OCI-LY7 (cell line): ENCODE data around the gene NIM1K. TPM values are rescaled to one million over a fixed set of nuclear protein-coding genes. Genes with fewer than 3 reads are reported as not detected.

ENCODE experiments used
- BruUV-seq: library from RNA; stranded (reverse); fragments of 400-500 nt; replicated peaks from 2 replicates; lab custom pipeline; 2021; lab: Mats Ljungman, UMichigan
- CTCF ChIA-PET: fragments of 300-600 bp; sonication (Branson Sonifier 250); formaldehyde crosslinking; loops from one replicate; lab custom pipeline; 2022; ENCODE audit warnings: antibody characterized with exemption; ENCODE audit not compliant: unreplicated experiment; lab: Charles Lee
- POLR2A ChIA-PET: fragments of 300-600 bp; sonication (Branson Sonifier 250); formaldehyde crosslinking; loops from one replicate; lab custom pipeline; 2022; ENCODE audit warnings: antibody characterized with exemption; lab: Charles Lee
- DNase-seq: peaks from one replicate; pipeline ENCODE4 v3.0.0-alpha.2; 2015; ENCODE audit warnings: low spot score
- H2AFZ ChIP-seq: fragments of 200-600 bp; sonication (generic), shearing (Covaris generic); 2 replicates; pipeline ENCODE4 v1.6.1; 2014; ENCODE audit warnings: mild to moderate bottlenecking, antibody characterized with exemption, low read length, moderate library complexity
- H3K27ac ChIP-seq: fragments of 200-600 bp; sonication (generic); 2 replicates; pipeline ENCODE4 v1.5.1; 2014; ENCODE audit warnings: mixed run types, low read depth, mild to moderate bottlenecking, moderate library complexity, low read length, inconsistent platforms; ENCODE audit not compliant: poor library complexity, severe bottlenecking
- H3K36me3 ChIP-seq: fragments of 200-600 bp; sonication (generic); 2 replicates; pipeline ENCODE4 v1.6.1; 2014; ENCODE audit warnings: mild to moderate bottlenecking, antibody characterized with exemption, low read length, moderate library complexity, mixed read lengths; ENCODE audit not compliant: insufficient read depth
- H3K4me1 ChIP-seq: fragments of 200-600 bp; sonication (generic); 2 replicates; pipeline ENCODE4 v1.5.1; 2014; ENCODE audit warnings: mild to moderate bottlenecking, low read length; ENCODE audit not compliant: insufficient read depth, poor library complexity, severe bottlenecking
- H3K4me2 ChIP-seq: fragments of 200-600 bp; sonication (generic); 2 replicates; pipeline ENCODE4 v1.6.1; 2014; ENCODE audit warnings: mild to moderate bottlenecking, low read length
- H3K4me3 ChIP-seq: fragments of 200-600 bp; sonication (generic); 2 replicates; pipeline ENCODE4 v1.5.1; 2014; ENCODE audit warnings: mild to moderate bottlenecking, low read depth, low read length; ENCODE audit not compliant: poor library complexity, severe bottlenecking
- H3K79me2 ChIP-seq: fragments of 200-600 bp; sonication (generic); 2 replicates; pipeline ENCODE4 v1.6.1; 2016; ENCODE audit warnings: low read depth, mild to moderate bottlenecking, low read length, moderate library complexity, mixed read lengths; ENCODE audit not compliant: insufficient read depth
- H3K9me2 ChIP-seq: fragments of 200-600 bp; sonication (generic); 2 replicates; pipeline ENCODE4 v1.6.1; 2016; ENCODE audit warnings: mild to moderate bottlenecking, low read length, mixed read lengths; ENCODE audit not compliant: insufficient read depth
- H3K9me3 ChIP-seq: fragments of 200-600 bp; sonication (generic); 2 replicates; pipeline ENCODE4 v1.6.1; 2014; ENCODE audit warnings: mild to moderate bottlenecking, mixed run types, low read length, mixed read lengths
- H4K20me1 ChIP-seq: fragments of 200-600 bp; sonication (generic); 2 replicates; pipeline ENCODE4 v1.6.1; 2014; ENCODE audit warnings: mild to moderate bottlenecking, antibody characterized with exemption, low read length, moderate library complexity, mixed read lengths; ENCODE audit not compliant: insufficient read depth
- CTCF ChIP-seq: fragments of 200-600 bp; sonication (generic); conservative IDR thresholded peaks from 2 replicates; pipeline ENCODE4 v1.5.1; 2014; ENCODE audit warnings: mild to moderate bottlenecking, antibody characterized with exemption, low read length, moderate library complexity, mixed read lengths
- EZH2phosphoT487 ChIP-seq: fragments of 200-600 bp; sonication (generic); IDR thresholded peaks from 2 replicates; pipeline ENCODE4 v1.6.1; 2018; ENCODE audit warnings: low read depth, borderline replicate concordance, mild to moderate bottlenecking, mixed run types, antibody characterized with exemption, low read length, moderate library complexity, mixed read lengths
- intact Hi-C: fragments of 100-400 bp; cut with micrococcal nuclease; formaldehyde crosslinking; loops from one replicate; pipeline ENCODE4 v1.10.0; 2022; ENCODE audit not compliant: unreplicated experiment
- total RNA-seq, 2 experiments: library from RNA; depleted of rRNA in 1 of 2; stranded (reverse); fragments of >200 nt in 1 of 2; shearing (Covaris generic) in 1 of 2; gene quantifications; 2 replicates each; pipeline ENCODE4 v1.2.3, GENCODE V29; 2014 to 2022

The NIM1K gene
- total RNA-seq, 2 experiments from 2014 or later, result 0.41 to 0.68 TPM

- Histone ChIP-seq H3K9me2 (no peaks in the 10 kb centered on the region), H3K4me2 (no peak overlapping the region), H3K9me3 (no peaks in the 10 kb centered on the region), H3K4me1 (no peaks in the 10 kb centered on the region), H3K4me3 (no peak overlapping the region), H4K20me1 (no peaks in the 10 kb centered on the region), H3K79me2 (no peaks in the 10 kb centered on the region), H3K36me3 (no peaks in the 10 kb centered on the region), H2AFZ (no peak overlapping the region), H3K27ac (no peak overlapping the region)
- no TSS peak for BruUV-seq
- no peak for TF ChIP-seq EZH2phosphoT487
- TF ChIP-seq CTCF, result no peak
- intact Hi-C loops, result no loop called here
- ChIA-PET CTCF (interaction anchor here (0.6 kb wide), 1 partner anchor 1561 kb away, joined by 5 read pairs; no protein-coding TSS in a partner anchor), POLR2A (interaction anchor here (0.5 kb wide), 1 partner anchor 33 kb away, joined by 3 read pairs; no protein-coding TSS in a partner anchor)
- no peak for DNase-seq
These were observed 11.3 kb downstream of the NIM1K start for GRCh38 chr5:43203373-43203772.

- CTCF ChIA-PET, result no interaction called here
- Histone ChIP-seq H3K4me3 (no peak overlapping the region), H3K79me2 (no peaks in the 10 kb centered on the region), H4K20me1 (no peaks in the 10 kb centered on the region), H3K4me2 (no peak overlapping the region), H3K9me3 (no peaks in the 10 kb centered on the region), H3K4me1 (no peaks in the 10 kb centered on the region), H3K27ac (no peak overlapping the region), H2AFZ (no peak overlapping the region), H3K9me2 (no peaks in the 10 kb centered on the region), H3K36me3 (no peaks in the 10 kb centered on the region)
- POLR2A ChIA-PET, result interaction anchor here (0.8 kb wide), 1 partner anchor 16 kb away, joined by 3 read pairs; no protein-coding TSS in a partner anchor
- DNase-seq, result no peak
- BruUV-seq, result no TSS peak
- intact Hi-C loops, result no loop called here
- TF ChIP-seq EZH2phosphoT487 (no peak), CTCF (no peak)
These were observed 12.9 kb downstream of the NIM1K start for GRCh38 chr5:43204958-43205357.

- POLR2A ChIA-PET, result interaction anchor here (1.2 kb wide), 1 partner anchor 10 kb away, joined by 3 read pairs; no protein-coding TSS in a partner anchor
- no peak overlapping the region for H2AFZ ChIP-seq
These were observed 15.6 kb downstream of the NIM1K start for GRCh38 chr5:43207601-43208000.

More at GRCh38 chr5:43207601-43208000, 15.6 kb downstream of the NIM1K start:
- H3K9me3 ChIP-seq, result no peaks in the 10 kb centered on the region
- no peak for TF ChIP-seq EZH2phosphoT487
- no peak for TF ChIP-seq CTCF
- H3K27ac ChIP-seq, result no peak overlapping the region
- no peaks in the 10 kb centered on the region for H3K36me3 ChIP-seq
- no TSS peak for BruUV-seq
- no peaks in the 10 kb centered on the region for H3K9me2 ChIP-seq
- intact Hi-C loops, result no loop called here
- H3K4me1 ChIP-seq, result no peaks in the 10 kb centered on the region
- H3K4me2 ChIP-seq, result no peak overlapping the region
- CTCF ChIA-PET, result no interaction called here
- DNase-seq, result no peak
- H3K79me2 ChIP-seq, result no peaks in the 10 kb centered on the region
- no peaks in the 10 kb centered on the region for H4K20me1 ChIP-seq
- H3K4me3 ChIP-seq, result no peak overlapping the region
